ENCODE results near the gene ZEB2.

GRCh38 chr2:144493027-144493809, 26.7 kb downstream of the ZEB2 start:
- no peak for TF ChIP-seq CTCF (IDR thresholded peaks at IDR 0.05)
- no peak for TF ChIP-seq POLR2A (IDR thresholded peaks at IDR 0.05)
- TF ChIP-seq POLR2AphosphoS5 (IDR thresholded peaks at IDR 0.05): no peak
- TF ChIP-seq EP300 (IDR thresholded peaks at IDR 0.05): no peak

All from stomach (tissue), 4 donors.